GM12872 (cell line): ENCODE data around the gene ERN1.

Experiments used
- TF ChIP-seq, protein P1 (sequence below): IDR thresholded peaks from 3 replicates; pipeline ENCODE4 v1.5.1; 2011; ENCODE audit warnings: low read depth, mild to moderate bottlenecking, low read length, moderate library complexity; ENCODE audit not compliant: insufficient read depth

The ERN1 gene

GRCh38 chr17:64129765-64130558 is at the start of gene ERN1:
ERN1 (minus strand) TSS chr17:64130144; CDS start chr17:64130029, 115 bp downstream.
- TF ChIP-seq, protein P1, sequence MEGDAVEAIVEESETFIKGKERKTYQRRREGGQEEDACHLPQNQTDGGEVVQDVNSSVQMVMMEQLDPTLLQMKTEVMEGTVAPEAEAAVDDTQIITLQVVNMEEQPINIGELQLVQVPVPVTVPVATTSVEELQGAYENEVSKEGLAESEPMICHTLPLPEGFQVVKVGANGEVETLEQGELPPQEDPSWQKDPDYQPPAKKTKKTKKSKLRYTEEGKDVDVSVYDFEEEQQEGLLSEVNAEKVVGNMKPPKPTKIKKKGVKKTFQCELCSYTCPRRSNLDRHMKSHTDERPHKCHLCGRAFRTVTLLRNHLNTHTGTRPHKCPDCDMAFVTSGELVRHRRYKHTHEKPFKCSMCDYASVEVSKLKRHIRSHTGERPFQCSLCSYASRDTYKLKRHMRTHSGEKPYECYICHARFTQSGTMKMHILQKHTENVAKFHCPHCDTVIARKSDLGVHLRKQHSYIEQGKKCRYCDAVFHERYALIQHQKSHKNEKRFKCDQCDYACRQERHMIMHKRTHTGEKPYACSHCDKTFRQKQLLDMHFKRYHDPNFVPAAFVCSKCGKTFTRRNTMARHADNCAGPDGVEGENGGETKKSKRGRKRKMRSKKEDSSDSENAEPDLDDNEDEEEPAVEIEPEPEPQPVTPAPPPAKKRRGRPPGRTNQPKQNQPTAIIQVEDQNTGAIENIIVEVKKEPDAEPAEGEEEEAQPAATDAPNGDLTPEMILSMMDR, result no peak

DNA sequence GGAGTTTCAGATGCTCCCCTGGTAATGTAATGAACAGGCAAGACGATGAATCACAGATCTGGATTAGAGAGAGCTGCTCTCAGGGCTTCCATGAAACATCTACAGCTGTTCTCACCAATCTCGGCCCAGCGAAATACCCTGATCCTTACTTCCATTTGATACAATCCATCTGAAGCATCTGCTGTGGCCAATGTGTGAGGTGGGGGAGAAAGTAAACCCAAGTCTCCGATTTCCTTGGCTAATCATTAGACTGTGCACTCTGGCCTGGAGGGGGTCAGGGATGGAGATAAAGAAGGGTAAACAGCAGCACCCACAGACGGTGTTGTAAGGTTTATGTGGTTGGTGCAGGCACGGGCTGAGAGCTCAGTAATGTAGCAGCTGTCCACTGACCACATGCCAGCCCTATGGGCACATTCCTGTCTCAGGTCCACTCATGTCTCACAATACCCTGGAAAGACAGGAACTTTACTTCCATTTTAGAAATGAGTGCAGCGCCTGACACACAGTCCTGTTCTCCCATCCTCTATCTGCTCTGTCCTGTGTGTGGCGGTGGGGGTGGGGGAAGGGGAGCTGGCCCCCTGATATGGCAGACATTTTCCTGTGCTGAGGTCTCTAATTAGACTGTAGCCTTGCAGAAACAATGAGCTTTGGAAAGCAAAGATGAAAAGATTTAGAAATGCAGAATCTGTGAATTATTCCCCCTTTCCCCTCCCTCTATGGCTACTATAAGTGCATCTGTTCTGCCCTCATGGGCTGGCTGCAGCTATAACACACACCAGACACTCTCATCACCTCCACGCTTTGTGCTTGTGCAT is 48.3 kb upstream of the ERN1 start:
- TF ChIP-seq, protein P1, result no peak

DNA sequence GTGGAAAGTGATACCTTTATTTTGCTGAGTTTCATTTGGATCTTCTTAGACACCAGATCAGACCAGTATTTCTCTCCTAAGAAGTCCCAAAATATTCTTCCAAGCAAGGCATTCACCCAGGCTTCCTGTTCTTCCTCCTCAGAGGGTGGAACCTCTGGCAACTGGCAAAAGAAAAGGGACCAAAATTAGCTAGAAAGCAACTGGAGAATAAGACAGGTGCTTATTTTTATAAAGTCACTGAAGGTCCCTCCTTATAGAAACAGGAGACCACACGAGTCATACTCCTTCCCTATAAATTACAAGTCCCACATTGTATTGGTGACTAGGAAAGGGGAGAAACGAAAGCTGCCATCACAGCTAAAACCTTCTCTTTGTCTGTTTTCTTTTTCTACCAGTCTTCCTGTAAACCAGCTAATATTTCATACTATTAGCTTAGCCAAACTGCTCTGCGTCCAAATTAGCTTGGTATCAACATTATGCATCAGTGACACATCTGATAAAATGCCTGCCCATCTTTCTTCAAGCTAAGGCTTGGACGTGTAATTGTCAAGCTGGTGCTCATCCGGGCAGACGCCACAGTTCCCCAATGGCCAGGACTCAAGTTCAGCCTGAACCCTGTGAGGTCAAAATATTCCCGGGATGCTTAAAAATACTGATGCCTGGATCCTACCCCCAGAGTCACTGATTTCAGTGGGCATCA is 47.5 kb upstream of the ERN1 start:
- TF ChIP-seq, protein P1, result no peak

DNA sequence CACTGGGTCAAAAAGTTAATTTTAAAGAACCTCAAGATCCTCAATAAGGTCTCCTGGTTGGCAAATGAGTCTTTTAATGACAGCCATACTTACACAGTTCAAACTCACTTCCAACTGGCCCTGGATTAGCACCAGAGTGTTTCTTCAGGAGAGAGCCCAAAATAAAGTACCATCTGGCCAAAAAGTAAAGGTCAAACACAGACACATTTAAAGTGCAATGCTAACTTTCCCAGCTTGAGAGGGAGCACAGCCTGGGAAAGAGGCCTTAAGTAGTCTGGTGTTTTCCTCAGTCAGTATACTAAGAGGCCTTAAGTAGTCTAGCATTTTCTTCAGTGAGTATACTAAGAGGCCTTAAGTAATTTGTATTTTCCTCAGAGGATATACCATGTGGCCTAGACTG is 46.6 kb upstream of the ERN1 start:
- TF ChIP-seq, protein P1, result no peak

DNA sequence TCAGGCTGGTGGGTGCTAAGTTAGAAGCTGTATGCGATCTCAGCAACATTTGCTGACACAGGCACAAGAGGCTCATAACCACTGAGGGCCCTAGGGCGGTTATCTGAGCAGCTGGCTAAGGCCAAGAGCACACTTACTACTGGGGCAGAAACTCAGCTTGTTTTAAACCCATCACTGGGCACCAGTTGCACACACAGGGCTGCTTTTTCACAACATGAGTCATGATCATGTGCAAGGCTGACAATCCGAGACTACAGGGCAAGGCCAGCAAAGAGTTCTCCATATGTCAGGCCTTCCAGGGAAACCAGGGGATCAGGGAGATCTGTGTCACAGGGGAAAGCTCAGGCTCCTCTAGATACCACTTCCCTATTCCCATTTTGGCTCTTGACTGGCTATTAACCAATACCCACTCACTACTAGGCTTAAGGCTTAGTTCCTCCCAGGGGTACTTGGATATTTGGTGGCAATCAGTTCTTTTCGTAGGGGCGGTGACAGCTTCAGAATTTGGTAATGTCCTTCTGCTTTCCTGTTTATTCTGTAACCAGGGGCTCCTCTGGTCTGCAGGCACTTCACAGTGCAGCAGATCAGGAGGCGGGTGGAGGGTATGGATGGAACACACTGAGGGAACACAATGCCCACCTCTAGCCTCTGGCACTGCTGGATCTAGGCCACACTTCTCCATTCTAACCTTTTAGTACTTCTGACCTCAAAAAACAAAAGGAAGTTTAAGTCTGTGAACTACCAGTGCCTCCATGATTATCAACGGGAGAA is 44.9 kb upstream of the ERN1 start:
- TF ChIP-seq, protein P1, result no peak

- TF ChIP-seq, protein P1, result no peak
Observed at GRCh38 chr17:64173646-64174045, 43.7 kb upstream of the ERN1 start.
